HCT116 (cell line): ENCODE measurements around the gene TANC1.

Source experiments
- POLR2A ChIP-seq: IDR thresholded peaks from 2 replicates; pipeline ENCODE4 v1.7.0; 2011; ENCODE audit warnings: borderline replicate concordance; ENCODE audit not compliant: insufficient read depth, insufficient read length; ENCODE audit errors: extremely low read depth
- POLR2AphosphoS5 ChIP-seq: IDR thresholded peaks from 2 replicates; pipeline ENCODE4 v1.6.1; 2011; ENCODE audit warnings: mild to moderate bottlenecking, low read depth, low read length, moderate library complexity
- RAD21 ChIP-seq: IDR thresholded peaks from 2 replicates; pipeline ENCODE4 v1.6.1; 2012; ENCODE audit warnings: low read depth, mild to moderate bottlenecking
- TF ChIP-seq, protein P1 (sequence below): IDR thresholded peaks from 2 replicates; pipeline ENCODE4 v1.6.1; 2012; ENCODE audit warnings: low read depth
- TF ChIP-seq, protein P2 (sequence below), 3 experiments: fragments of 200-600 bp in 1 of 3; sonication (generic) in 1 of 3; IDR thresholded peaks in 2 of 3; conservative IDR thresholded peaks in 1 of 3; 2 replicates each; pipeline ENCODE4 v1.5.1; 2012 to 2017; ENCODE audit warnings: low read depth in 2 of 3, low read length in 2 of 3, antibody characterized with exemption in 1 of 3, borderline replicate concordance in 1 of 3, control low read depth in 1 of 3, mild to moderate bottlenecking in 1 of 3, mixed read lengths in 1 of 3, mixed run types in 1 of 3, moderate library complexity in 1 of 3; ENCODE audit not compliant: insufficient read depth in 1 of 3

DNA sequence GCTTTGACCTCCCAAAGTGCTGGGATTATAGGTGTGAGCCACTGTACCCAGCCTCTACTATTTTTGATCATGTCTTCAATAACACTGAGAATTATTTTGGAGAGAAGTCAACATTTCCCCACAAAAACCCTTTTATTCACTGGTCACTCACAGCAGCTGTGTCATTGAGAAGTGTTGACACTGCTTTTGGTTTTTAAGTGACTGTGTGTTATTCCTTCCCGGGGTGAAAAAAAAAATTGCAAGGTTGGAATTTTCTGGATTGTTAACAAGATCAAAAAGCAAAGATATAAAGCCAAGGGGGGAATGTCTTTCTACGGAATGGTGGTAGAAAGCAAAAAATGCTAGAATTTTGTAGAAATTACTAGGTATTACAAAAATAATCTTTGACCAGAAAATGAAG, 61.5 kb downstream of the TANC1 start:
- TF ChIP-seq POLR2A, result no peak
- TF ChIP-seq, protein P1, sequence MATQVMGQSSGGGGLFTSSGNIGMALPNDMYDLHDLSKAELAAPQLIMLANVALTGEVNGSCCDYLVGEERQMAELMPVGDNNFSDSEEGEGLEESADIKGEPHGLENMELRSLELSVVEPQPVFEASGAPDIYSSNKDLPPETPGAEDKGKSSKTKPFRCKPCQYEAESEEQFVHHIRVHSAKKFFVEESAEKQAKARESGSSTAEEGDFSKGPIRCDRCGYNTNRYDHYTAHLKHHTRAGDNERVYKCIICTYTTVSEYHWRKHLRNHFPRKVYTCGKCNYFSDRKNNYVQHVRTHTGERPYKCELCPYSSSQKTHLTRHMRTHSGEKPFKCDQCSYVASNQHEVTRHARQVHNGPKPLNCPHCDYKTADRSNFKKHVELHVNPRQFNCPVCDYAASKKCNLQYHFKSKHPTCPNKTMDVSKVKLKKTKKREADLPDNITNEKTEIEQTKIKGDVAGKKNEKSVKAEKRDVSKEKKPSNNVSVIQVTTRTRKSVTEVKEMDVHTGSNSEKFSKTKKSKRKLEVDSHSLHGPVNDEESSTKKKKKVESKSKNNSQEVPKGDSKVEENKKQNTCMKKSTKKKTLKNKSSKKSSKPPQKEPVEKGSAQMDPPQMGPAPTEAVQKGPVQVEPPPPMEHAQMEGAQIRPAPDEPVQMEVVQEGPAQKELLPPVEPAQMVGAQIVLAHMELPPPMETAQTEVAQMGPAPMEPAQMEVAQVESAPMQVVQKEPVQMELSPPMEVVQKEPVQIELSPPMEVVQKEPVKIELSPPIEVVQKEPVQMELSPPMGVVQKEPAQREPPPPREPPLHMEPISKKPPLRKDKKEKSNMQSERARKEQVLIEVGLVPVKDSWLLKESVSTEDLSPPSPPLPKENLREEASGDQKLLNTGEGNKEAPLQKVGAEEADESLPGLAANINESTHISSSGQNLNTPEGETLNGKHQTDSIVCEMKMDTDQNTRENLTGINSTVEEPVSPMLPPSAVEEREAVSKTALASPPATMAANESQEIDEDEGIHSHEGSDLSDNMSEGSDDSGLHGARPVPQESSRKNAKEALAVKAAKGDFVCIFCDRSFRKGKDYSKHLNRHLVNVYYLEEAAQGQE, result no peak
- no peak for TF ChIP-seq RAD21
- no peak for TF ChIP-seq POLR2AphosphoS5
- TF ChIP-seq, protein P2, sequence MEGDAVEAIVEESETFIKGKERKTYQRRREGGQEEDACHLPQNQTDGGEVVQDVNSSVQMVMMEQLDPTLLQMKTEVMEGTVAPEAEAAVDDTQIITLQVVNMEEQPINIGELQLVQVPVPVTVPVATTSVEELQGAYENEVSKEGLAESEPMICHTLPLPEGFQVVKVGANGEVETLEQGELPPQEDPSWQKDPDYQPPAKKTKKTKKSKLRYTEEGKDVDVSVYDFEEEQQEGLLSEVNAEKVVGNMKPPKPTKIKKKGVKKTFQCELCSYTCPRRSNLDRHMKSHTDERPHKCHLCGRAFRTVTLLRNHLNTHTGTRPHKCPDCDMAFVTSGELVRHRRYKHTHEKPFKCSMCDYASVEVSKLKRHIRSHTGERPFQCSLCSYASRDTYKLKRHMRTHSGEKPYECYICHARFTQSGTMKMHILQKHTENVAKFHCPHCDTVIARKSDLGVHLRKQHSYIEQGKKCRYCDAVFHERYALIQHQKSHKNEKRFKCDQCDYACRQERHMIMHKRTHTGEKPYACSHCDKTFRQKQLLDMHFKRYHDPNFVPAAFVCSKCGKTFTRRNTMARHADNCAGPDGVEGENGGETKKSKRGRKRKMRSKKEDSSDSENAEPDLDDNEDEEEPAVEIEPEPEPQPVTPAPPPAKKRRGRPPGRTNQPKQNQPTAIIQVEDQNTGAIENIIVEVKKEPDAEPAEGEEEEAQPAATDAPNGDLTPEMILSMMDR (IDR thresholded peaks at IDR 0.05 in 2 of 3, conservative IDR thresholded peaks at IDR 0.05 in 1 of 3; ENCODE audit: borderline replicate concordance in 1 of 3, insufficient read depth in 1 of 3, low read depth in 2 of 3, low read length in 2 of 3), result no peak
